Erythroblast (primary cell): ENCODE data around the gene APH1B.

Experiments
- GATA1 ChIP-seq: IDR thresholded peaks from 2 replicates; pipeline ENCODE4 v1.6.1; 2011; ENCODE audit warnings: low read depth, mild to moderate bottlenecking, control low read depth, low read length, moderate library complexity
- POLR2A ChIP-seq: IDR thresholded peaks from 2 replicates; pipeline ENCODE4 v1.6.1; 2011; ENCODE audit warnings: mild to moderate bottlenecking, low read length

DNA sequence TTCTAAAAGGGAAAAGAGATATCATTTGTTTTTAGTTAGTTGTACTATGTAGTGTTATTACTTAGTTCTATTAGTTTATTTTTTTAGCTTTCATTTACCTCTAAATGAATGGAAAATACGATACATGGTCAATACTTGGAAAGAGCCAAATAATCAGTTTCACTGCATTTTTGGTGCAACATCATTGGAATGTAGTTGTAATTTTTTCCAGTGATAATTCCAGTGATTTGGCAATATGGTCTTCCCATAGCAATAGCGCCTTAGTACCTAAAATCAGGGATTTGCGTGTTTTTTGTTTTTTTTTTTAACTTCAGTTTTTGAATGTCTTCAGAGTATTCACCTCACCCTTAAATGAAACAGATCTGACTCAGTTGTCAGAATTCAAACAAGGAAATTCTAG, 46.2 kb upstream of the APH1B start:
- TF ChIP-seq POLR2A: no peak
- no peak for TF ChIP-seq GATA1
